HG03139 (cell line): ENCODE measurements around the gene RCAN2.

Source experiments
- ATAC-seq: cut with Tn5 transposase; IDR thresholded peaks from one replicate; pipeline ENCODE4 v1.9.1; 2021; ENCODE audit not compliant: unreplicated experiment

Gene RCAN2

DNA sequence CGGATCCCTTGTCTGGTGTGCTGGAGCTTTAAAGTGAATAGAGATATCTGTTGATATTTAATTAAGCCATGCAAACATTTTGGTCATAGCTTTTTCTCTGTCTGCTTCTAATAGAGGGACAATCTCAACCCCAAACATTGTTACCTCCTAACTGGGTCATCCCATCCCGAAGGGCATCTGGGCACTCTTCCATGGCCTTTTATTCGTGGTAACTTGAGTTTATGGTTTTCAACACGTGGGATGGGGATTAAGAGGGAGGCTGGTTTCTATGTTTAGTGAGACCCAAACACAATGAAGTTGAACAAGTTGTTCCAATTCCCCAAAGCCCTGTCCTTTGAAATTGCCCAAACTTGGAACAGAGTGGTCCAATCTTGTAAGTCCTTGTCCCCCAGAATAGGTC, 319.1 kb downstream of the RCAN2 start:
- no peak for ATAC-seq
